WTC11 (cell line): ENCODE data around the gene TMEM88. TPM values are rescaled to one million over a fixed set of nuclear protein-coding genes. Genes with fewer than 3 reads are reported as not detected.

Experiments
- ATAC-seq: fragments of 200-7000 bp; cut with Tn5 transposase; 2 replicates; pipeline ENCODE4 v1.10.0; 2021; ENCODE audit warnings: mild to moderate bottlenecking, moderate library complexity
- CTCF ChIA-PET: fragments of 300-600 bp; sonication (Branson Sonifier 250); formaldehyde crosslinking; loops from one replicate; lab custom pipeline; 2021; ENCODE audit warnings: antibody characterized with exemption; lab: Charles Lee
- POLR2A ChIA-PET: fragments of 350-600 bp; sonication (Branson Sonifier 250); formaldehyde crosslinking; loops from one replicate; lab custom pipeline; 2021; ENCODE audit warnings: antibody characterized with exemption; lab: Charles Lee
- DNase-seq: peaks from one replicate; pipeline ENCODE4 v3.0.0; 2021; ENCODE audit warnings: low spot score
- H3K27ac Mint-ChIP-seq: 2 replicates; pipeline ENCODE4 v1.8.0; 2021; ENCODE audit warnings: mixed read lengths
- H3K27me3 Mint-ChIP-seq: 2 replicates; pipeline ENCODE4 v1.8.0; 2021; ENCODE audit warnings: low read depth, mild to moderate bottlenecking, moderate library complexity, mixed read lengths
- H3K36me3 Mint-ChIP-seq: 2 replicates; pipeline ENCODE4 v1.8.0; 2021; ENCODE audit warnings: mixed read lengths
- H3K4me1 Mint-ChIP-seq: 2 replicates; pipeline ENCODE4 v1.8.0; 2022; ENCODE audit warnings: mixed read lengths
- H3K4me3 Mint-ChIP-seq: 2 replicates; pipeline ENCODE4 v1.8.0; 2021; ENCODE audit warnings: mild to moderate bottlenecking, moderate library complexity, mixed read lengths
- H3K9me3 Mint-ChIP-seq: 2 replicates; pipeline ENCODE4 v1.8.0; 2021; ENCODE audit warnings: mixed read lengths
- CBFB ChIP-seq: sonication (generic); formaldehyde crosslinking; IDR thresholded peaks from 2 replicates; pipeline ENCODE4 v1.8.1; 2022; ENCODE audit warnings: mild to moderate bottlenecking, low read depth, missing genetic modification reagents
- ESRRA ChIP-seq: sonication (generic); formaldehyde crosslinking; IDR thresholded peaks from 2 replicates; pipeline ENCODE4 v1.8.1; 2022; ENCODE audit warnings: mild to moderate bottlenecking, missing genetic modification reagents, borderline replicate concordance
- FOXP1 ChIP-seq: sonication (generic); formaldehyde crosslinking; IDR thresholded peaks from 2 replicates; pipeline ENCODE4 v1.8.0; 2022; ENCODE audit warnings: missing genetic modification reagents, mild to moderate bottlenecking, moderate library complexity, borderline replicate concordance
- GTF2I ChIP-seq: fragments of 250-450 bp; sonication (Bioruptor Pico); conservative IDR thresholded peaks from 2 replicates; pipeline ENCODE4 v1.4.0; 2021; ENCODE audit warnings: mild to moderate bottlenecking
- JUN ChIP-seq: sonication (generic); formaldehyde crosslinking; IDR thresholded peaks from 2 replicates; pipeline ENCODE4 v1.8.0; 2023; ENCODE audit warnings: mild to moderate bottlenecking, missing genetic modification reagents
- MYBL2 ChIP-seq: sonication (generic); formaldehyde crosslinking; IDR thresholded peaks from 2 replicates; pipeline ENCODE4 v1.8.1; 2023; ENCODE audit warnings: mild to moderate bottlenecking, moderate library complexity, missing genetic modification reagents
- NR1H2 ChIP-seq: sonication (generic); formaldehyde crosslinking; IDR thresholded peaks from 2 replicates; pipeline ENCODE4 v1.9.0; 2021; ENCODE audit warnings: mild to moderate bottlenecking, moderate library complexity, missing genetic modification reagents
- OVOL2 ChIP-seq: fragments of 250-450 bp; sonication (Bioruptor Pico); IDR thresholded peaks from 2 replicates; pipeline ENCODE4 v1.9.0; 2021; ENCODE audit warnings: mild to moderate bottlenecking, borderline replicate concordance
- RORB ChIP-seq: fragments of 250-450 bp; sonication (Bioruptor Pico); IDR thresholded peaks from 2 replicates; pipeline ENCODE4 v1.9.0; 2021; ENCODE audit warnings: mild to moderate bottlenecking
- SP1 ChIP-seq: sonication (generic); formaldehyde crosslinking; conservative IDR thresholded peaks from 2 replicates; pipeline ENCODE4 v1.8.1; 2022; ENCODE audit warnings: missing genetic modification reagents
- TP53 ChIP-seq: sonication (generic); formaldehyde crosslinking; IDR thresholded peaks from 2 replicates; pipeline ENCODE4 v1.8.1; 2023; ENCODE audit warnings: mild to moderate bottlenecking, missing genetic modification reagents
- ZBTB21 ChIP-seq: sonication (generic); formaldehyde crosslinking; IDR thresholded peaks from 2 replicates; pipeline ENCODE4 v1.8.1; 2023; ENCODE audit warnings: mild to moderate bottlenecking, missing genetic modification reagents, borderline replicate concordance
- ZNF121 ChIP-seq: sonication (generic); formaldehyde crosslinking; IDR thresholded peaks from 2 replicates; pipeline ENCODE4 v1.8.0; 2023; ENCODE audit warnings: missing genetic modification reagents
- ZNF232 ChIP-seq: sonication (generic); formaldehyde crosslinking; IDR thresholded peaks from 2 replicates; pipeline ENCODE4 v1.8.0; 2022; ENCODE audit warnings: mild to moderate bottlenecking, missing genetic modification reagents
- ZNF416 ChIP-seq: fragments of 250-450 bp; sonication (Bioruptor Pico); IDR thresholded peaks from 2 replicates; pipeline ENCODE4 v1.9.0; 2021; ENCODE audit warnings: mild to moderate bottlenecking, inconsistent platforms
- total RNA-seq: library from RNA; stranded (reverse); gene quantifications from 3 replicates; pipeline ENCODE4 v1.2.3, GENCODE V29; 2021
- TF ChIP-seq, protein P1 (sequence below): sonication (generic); formaldehyde crosslinking; IDR thresholded peaks from 2 replicates; pipeline ENCODE4 v1.8.0; 2022; ENCODE audit warnings: missing genetic modification reagents
- TF ChIP-seq, protein P2 (sequence below): fragments of 200-600 bp; IDR thresholded peaks from 2 replicates; pipeline ENCODE4 v1.8.0; 2022; ENCODE audit warnings: antibody characterized with exemption
- TF ChIP-seq, protein P3 (sequence below): sonication (generic); formaldehyde crosslinking; IDR thresholded peaks from 2 replicates; pipeline ENCODE4 v1.8.0; 2022; ENCODE audit warnings: mild to moderate bottlenecking, missing genetic modification reagents
- TF ChIP-seq, protein P4 (sequence below): sonication (generic); formaldehyde crosslinking; conservative IDR thresholded peaks from 2 replicates; pipeline ENCODE4 v1.8.1; 2023; ENCODE audit warnings: mild to moderate bottlenecking, low read depth, missing genetic modification reagents, moderate library complexity
- TF ChIP-seq, protein P5 (sequence below): sonication (generic); formaldehyde crosslinking; IDR thresholded peaks from 2 replicates; pipeline ENCODE4 v1.8.1; 2022; ENCODE audit warnings: low read depth, missing genetic modification reagents, borderline replicate concordance
- TF ChIP-seq, protein P6 (sequence below): sonication (generic); formaldehyde crosslinking; IDR thresholded peaks from 2 replicates; pipeline ENCODE4 v1.8.1; 2023; ENCODE audit warnings: mild to moderate bottlenecking, missing genetic modification reagents

The TMEM88 gene
- total RNA-seq, 1 experiment from 2014 or later: 2.9 TPM

DNA sequence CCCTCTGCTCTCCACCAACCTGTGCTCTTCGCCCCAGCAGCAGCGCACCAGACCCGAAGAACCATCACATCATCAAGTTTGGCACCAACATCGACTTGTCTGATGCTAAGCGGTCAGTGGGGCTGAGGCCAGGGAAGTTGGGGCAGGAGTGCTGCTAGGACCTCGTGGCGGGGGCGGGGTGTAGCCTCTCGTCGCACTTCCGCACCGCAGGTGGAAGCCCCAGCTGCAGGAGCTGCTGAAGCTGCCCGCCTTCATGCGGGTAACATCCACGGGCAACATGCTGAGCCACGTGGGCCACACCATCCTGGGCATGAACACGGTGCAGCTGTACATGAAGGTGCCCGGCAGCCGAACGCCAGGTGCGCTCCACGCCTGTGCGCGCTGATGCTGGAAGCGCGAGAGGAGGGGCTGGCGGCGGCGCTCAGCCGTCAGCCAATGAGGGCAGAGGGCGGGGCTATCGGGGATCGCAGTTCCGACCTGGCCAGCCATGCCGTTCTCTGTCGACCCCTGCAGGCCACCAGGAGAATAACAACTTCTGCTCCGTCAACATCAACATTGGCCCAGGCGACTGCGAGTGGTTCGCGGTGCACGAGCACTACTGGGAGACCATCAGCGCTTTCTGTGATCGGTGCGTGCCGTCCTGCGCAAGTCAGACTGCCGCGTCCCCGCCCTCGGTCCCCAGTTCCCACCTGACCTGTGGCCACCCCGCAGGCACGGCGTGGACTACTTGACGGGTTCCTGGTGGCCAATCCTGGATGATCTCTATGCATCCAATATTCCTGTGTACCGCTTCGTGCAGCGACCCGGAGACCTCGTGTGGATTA is 3.2 kb upstream of the TMEM88 start (continued):
- TF ChIP-seq, protein P1, sequence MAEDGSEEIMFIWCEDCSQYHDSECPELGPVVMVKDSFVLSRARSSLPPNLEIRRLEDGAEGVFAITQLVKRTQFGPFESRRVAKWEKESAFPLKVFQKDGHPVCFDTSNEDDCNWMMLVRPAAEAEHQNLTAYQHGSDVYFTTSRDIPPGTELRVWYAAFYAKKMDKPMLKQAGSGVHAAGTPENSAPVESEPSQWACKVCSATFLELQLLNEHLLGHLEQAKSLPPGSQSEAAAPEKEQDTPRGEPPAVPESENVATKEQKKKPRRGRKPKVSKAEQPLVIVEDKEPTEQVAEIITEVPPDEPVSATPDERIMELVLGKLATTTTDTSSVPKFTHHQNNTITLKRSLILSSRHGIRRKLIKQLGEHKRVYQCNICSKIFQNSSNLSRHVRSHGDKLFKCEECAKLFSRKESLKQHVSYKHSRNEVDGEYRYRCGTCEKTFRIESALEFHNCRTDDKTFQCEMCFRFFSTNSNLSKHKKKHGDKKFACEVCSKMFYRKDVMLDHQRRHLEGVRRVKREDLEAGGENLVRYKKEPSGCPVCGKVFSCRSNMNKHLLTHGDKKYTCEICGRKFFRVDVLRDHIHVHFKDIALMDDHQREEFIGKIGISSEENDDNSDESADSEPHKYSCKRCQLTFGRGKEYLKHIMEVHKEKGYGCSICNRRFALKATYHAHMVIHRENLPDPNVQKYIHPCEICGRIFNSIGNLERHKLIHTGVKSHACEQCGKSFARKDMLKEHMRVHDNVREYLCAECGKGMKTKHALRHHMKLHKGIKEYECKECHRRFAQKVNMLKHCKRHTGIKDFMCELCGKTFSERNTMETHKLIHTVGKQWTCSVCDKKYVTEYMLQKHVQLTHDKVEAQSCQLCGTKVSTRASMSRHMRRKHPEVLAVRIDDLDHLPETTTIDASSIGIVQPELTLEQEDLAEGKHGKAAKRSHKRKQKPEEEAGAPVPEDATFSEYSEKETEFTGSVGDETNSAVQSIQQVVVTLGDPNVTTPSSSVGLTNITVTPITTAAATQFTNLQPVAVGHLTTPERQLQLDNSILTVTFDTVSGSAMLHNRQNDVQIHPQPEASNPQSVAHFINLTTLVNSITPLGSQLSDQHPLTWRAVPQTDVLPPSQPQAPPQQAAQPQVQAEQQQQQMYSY (CRISPR knock-in tag): no peak
- TF ChIP-seq GTF2I (CRISPR knock-in tag) (no peak), NR1H2 (no peak), MYBL2 (peak; percentile 63; the same call in 1 of the 2 replicates), ZNF232 (0 out of 2 replicates have a peak, but pooled peaks have one; percentile 35), FOXP1 (CRISPR knock-in tag) (peak; percentile 26; the same call in 1 of the 2 replicates), SP1 (CRISPR knock-in tag) (peak; percentile 95)
- TF ChIP-seq, protein P2, sequence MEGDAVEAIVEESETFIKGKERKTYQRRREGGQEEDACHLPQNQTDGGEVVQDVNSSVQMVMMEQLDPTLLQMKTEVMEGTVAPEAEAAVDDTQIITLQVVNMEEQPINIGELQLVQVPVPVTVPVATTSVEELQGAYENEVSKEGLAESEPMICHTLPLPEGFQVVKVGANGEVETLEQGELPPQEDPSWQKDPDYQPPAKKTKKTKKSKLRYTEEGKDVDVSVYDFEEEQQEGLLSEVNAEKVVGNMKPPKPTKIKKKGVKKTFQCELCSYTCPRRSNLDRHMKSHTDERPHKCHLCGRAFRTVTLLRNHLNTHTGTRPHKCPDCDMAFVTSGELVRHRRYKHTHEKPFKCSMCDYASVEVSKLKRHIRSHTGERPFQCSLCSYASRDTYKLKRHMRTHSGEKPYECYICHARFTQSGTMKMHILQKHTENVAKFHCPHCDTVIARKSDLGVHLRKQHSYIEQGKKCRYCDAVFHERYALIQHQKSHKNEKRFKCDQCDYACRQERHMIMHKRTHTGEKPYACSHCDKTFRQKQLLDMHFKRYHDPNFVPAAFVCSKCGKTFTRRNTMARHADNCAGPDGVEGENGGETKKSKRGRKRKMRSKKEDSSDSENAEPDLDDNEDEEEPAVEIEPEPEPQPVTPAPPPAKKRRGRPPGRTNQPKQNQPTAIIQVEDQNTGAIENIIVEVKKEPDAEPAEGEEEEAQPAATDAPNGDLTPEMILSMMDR: peak; percentile 95
- TF ChIP-seq, protein P3, sequence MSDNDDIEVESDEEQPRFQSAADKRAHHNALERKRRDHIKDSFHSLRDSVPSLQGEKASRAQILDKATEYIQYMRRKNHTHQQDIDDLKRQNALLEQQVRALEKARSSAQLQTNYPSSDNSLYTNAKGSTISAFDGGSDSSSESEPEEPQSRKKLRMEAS: peak; percentile 93
- TF ChIP-seq, protein P4, sequence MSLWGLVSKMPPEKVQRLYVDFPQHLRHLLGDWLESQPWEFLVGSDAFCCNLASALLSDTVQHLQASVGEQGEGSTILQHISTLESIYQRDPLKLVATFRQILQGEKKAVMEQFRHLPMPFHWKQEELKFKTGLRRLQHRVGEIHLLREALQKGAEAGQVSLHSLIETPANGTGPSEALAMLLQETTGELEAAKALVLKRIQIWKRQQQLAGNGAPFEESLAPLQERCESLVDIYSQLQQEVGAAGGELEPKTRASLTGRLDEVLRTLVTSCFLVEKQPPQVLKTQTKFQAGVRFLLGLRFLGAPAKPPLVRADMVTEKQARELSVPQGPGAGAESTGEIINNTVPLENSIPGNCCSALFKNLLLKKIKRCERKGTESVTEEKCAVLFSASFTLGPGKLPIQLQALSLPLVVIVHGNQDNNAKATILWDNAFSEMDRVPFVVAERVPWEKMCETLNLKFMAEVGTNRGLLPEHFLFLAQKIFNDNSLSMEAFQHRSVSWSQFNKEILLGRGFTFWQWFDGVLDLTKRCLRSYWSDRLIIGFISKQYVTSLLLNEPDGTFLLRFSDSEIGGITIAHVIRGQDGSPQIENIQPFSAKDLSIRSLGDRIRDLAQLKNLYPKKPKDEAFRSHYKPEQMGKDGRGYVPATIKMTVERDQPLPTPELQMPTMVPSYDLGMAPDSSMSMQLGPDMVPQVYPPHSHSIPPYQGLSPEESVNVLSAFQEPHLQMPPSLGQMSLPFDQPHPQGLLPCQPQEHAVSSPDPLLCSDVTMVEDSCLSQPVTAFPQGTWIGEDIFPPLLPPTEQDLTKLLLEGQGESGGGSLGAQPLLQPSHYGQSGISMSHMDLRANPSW (CRISPR knock-in tag): no peak

DNA sequence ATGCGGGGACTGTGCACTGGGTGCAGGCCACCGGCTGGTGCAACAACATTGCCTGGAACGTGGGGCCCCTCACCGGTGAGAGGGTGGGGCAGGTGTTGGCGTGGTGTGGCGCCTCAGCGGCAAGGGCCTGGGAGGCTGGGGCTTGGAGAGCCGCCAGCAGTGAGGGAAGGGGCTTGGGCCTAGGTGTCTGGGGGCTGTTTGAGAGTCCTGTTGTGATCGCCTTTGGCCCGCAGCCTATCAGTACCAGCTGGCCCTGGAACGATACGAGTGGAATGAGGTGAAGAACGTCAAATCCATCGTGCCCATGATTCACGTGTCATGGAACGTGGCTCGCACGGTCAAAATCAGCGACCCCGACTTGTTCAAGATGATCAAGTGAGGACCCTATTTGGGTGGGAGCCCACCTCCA is 2.6 kb upstream of the TMEM88 start:
- no peaks in the 10 kb centered on the region for H3K36me3 Mint-ChIP-seq
- peak overlapping the region; percentile 81 for H3K4me3 Mint-ChIP-seq
- DNase-seq (no peak), ATAC-seq (no peak)
- H3K9me3 Mint-ChIP-seq: no peaks in the 10 kb centered on the region
- no peak overlapping the region for H3K27ac Mint-ChIP-seq
- ChIA-PET CTCF (interaction anchor here (1.4 to 2.1 kb wide), 2 partner anchors 18 to 138 kb away, joined by 3 to 29 read pairs; partner anchors contain the start of gene KDM6B), POLR2A (no interaction called here)
- TF ChIP-seq CBFB (no peak), OVOL2 (no peak), ZNF416 (CRISPR knock-in tag) (no peak), ESRRA (CRISPR knock-in tag) (no peak), ZBTB21 (CRISPR knock-in tag) (no peak), FOXP1 (CRISPR knock-in tag) (no peak), RORB (no peak), ZNF121 (no peak), TP53 (CRISPR knock-in tag) (no peak), JUN (CRISPR knock-in tag) (no peak)
- TF ChIP-seq, protein P5, sequence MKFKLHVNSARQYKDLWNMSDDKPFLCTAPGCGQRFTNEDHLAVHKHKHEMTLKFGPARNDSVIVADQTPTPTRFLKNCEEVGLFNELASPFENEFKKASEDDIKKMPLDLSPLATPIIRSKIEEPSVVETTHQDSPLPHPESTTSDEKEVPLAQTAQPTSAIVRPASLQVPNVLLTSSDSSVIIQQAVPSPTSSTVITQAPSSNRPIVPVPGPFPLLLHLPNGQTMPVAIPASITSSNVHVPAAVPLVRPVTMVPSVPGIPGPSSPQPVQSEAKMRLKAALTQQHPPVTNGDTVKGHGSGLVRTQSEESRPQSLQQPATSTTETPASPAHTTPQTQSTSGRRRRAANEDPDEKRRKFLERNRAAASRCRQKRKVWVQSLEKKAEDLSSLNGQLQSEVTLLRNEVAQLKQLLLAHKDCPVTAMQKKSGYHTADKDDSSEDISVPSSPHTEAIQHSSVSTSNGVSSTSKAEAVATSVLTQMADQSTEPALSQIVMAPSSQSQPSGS (CRISPR knock-in tag): no peak
- TF ChIP-seq, protein P6, sequence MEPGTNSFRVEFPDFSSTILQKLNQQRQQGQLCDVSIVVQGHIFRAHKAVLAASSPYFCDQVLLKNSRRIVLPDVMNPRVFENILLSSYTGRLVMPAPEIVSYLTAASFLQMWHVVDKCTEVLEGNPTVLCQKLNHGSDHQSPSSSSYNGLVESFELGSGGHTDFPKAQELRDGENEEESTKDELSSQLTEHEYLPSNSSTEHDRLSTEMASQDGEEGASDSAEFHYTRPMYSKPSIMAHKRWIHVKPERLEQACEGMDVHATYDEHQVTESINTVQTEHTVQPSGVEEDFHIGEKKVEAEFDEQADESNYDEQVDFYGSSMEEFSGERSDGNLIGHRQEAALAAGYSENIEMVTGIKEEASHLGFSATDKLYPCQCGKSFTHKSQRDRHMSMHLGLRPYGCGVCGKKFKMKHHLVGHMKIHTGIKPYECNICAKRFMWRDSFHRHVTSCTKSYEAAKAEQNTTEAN (CRISPR knock-in tag): no peak
- H3K4me1 Mint-ChIP-seq: peaks cover 30% of the 10 kb centered on the region
- H3K27me3 Mint-ChIP-seq: peaks cover 30% of the 10 kb centered on the region
